HepG2 (cell line): ENCODE results near the gene EPHX1. TPM values are rescaled to one million over a fixed set of nuclear protein-coding genes. Genes with fewer than 3 reads are reported as not detected.

Experiments
- ATAC-seq: fragments of 200-7000 bp; cut with Tn5 transposase; 3 replicates; pipeline ENCODE4 v1.9.1; 2020; ENCODE audit warnings: mild to moderate bottlenecking, moderate library complexity
- BruUV-seq: library from RNA; stranded (reverse); fragments of 400-500 nt; replicated peaks from 2 replicates; lab custom pipeline; 2021; lab: Mats Ljungman, UMichigan
- CTCF ChIA-PET: fragments of 300-600 bp; formaldehyde crosslinking; extraction: SDS; loops from one replicate; lab custom pipeline; 2021; ENCODE audit warnings: low total read pairs, inconsistent platforms, low intra/inter-chr PET ratio; lab: Yijun Ruan, JAX
- POLR2A ChIA-PET: fragments of 350-600 bp; sonication (Branson Sonifier 250); formaldehyde crosslinking; loops from one replicate; lab custom pipeline; 2020; ENCODE audit warnings: antibody characterized with exemption, inconsistent platforms; lab: Yijun Ruan, JAX
- DNase-seq: peaks from one replicate; pipeline ENCODE4 v3.0.0-alpha.2; 2015; ENCODE audit warnings: low spot score
- FAIRE-seq: peaks from 3 replicates; lab custom pipeline; 2011; peaks lifted over from hg19 to GRCh38; lab: Jason Lieb, UNC
- H2AFZ ChIP-seq: one replicate; pipeline ENCODE4 v1.6.1; 2011; ENCODE audit warnings: low read length, inconsistent platforms
- H3K27ac ChIP-seq: fragments of 300-600 bp; 3 replicates; pipeline ENCODE4 v1.8.0; 2011; ENCODE audit warnings: mixed run types, mild to moderate bottlenecking, mixed read lengths, low read length, inconsistent platforms; ENCODE audit not compliant: insufficient read depth; ENCODE audit errors: extremely low read length
- H3K27me3 ChIP-seq, 2 experiments: fragments of 200-600 bp in 1 of 2; 2 replicates in 1 of 2; 3 replicates in 1 of 2; pipeline versions ENCODE4 v1.6.0 to v1.8.0; 2011; ENCODE audit warnings: low read length in 2 of 2, mild to moderate bottlenecking in 2 of 2, moderate library complexity in 2 of 2, inconsistent platforms in 1 of 2; ENCODE audit not compliant: insufficient read depth in 2 of 2, control insufficient read depth in 1 of 2
- H3K36me3 ChIP-seq, 2 experiments: fragments of 200-600 bp in 1 of 2; replicated peaks in 1 of 2; 2 replicates in 1 of 2; 3 replicates in 1 of 2; pipeline versions ENCODE4 v1.5.1 to v1.8.0; 2011; ENCODE audit warnings: low read length in 2 of 2, inconsistent platforms in 1 of 2; ENCODE audit not compliant: insufficient read depth in 2 of 2, control insufficient read depth in 1 of 2
- H3K4me1 ChIP-seq: 2 replicates; pipeline ENCODE4 v1.5.1; 2012; ENCODE audit warnings: low read length, inconsistent platforms; ENCODE audit not compliant: insufficient read depth
- H3K4me2 ChIP-seq: 2 replicates; pipeline ENCODE4 v1.6.0; 2011; ENCODE audit warnings: low read depth, low read length, inconsistent platforms
- H3K4me3 ChIP-seq, 3 experiments: fragments of 200-600 bp in 1 of 3; sonication (generic), shearing (Covaris generic) in 1 of 3; replicated peaks in 1 of 3; 2 replicates each; pipeline ENCODE4 v1.5.1; 2011 to 2016; ENCODE audit warnings: low read length in 3 of 3, inconsistent platforms in 2 of 3, low read depth in 2 of 3, mild to moderate bottlenecking in 2 of 3, control low read depth in 1 of 3, mixed read lengths in 1 of 3; ENCODE audit not compliant: insufficient read depth in 1 of 3
- H3K79me2 ChIP-seq: one replicate; pipeline ENCODE4 v1.6.1; 2011; ENCODE audit warnings: low read length, inconsistent platforms; ENCODE audit not compliant: insufficient read depth
- H3K9ac ChIP-seq: 2 replicates; pipeline ENCODE4 v1.6.0; 2011; ENCODE audit warnings: mild to moderate bottlenecking, low read depth, low read length, inconsistent platforms; ENCODE audit not compliant: insufficient read depth
- H3K9me3 ChIP-seq: 2 replicates; pipeline ENCODE4 v1.5.1; 2012; ENCODE audit warnings: mild to moderate bottlenecking, low read length
- H4K20me1 ChIP-seq: 2 replicates; pipeline ENCODE4 v1.6.0; 2011; ENCODE audit warnings: inconsistent platforms, mild to moderate bottlenecking, low read length, moderate library complexity; ENCODE audit not compliant: insufficient read depth
- ARNTL ChIP-seq: sonication (generic); formaldehyde crosslinking; IDR thresholded peaks from 2 replicates; pipeline ENCODE4 v1.4.0; 2020; ENCODE audit warnings: mild to moderate bottlenecking, missing genetic modification reagents
- ATM ChIP-seq: fragments of 450-650 bp; IDR thresholded peaks from 2 replicates; pipeline ENCODE4 v1.7.1; 2017; ENCODE audit warnings: mild to moderate bottlenecking, borderline replicate concordance
- ELF1 ChIP-seq: sonication (generic); formaldehyde crosslinking; IDR thresholded peaks from 2 replicates; pipeline ENCODE4 v1.4.0; 2020; ENCODE audit warnings: missing genetic modification reagents
- JUN ChIP-seq: sonication (generic); formaldehyde crosslinking; IDR thresholded peaks from 2 replicates; pipeline ENCODE4 v1.4.0; 2020; ENCODE audit warnings: mild to moderate bottlenecking, missing genetic modification reagents
- LCORL ChIP-seq, 2 experiments: fragments of 450-650 bp in 1 of 2; sonication (generic) in 1 of 2; formaldehyde crosslinking in 1 of 2; IDR thresholded peaks; 2 replicates each; pipeline versions ENCODE4 v1.5.0 to v1.6.1; 2017 to 2020; ENCODE audit warnings: antibody characterized with exemption in 1 of 2, missing genetic modification reagents in 1 of 2
- PAX8 ChIP-seq: sonication (generic); formaldehyde crosslinking; IDR thresholded peaks from 2 replicates; pipeline ENCODE4 v1.8.0; 2022; ENCODE audit warnings: mild to moderate bottlenecking, missing genetic modification reagents, borderline replicate concordance
- RCOR2 ChIP-seq: IDR thresholded peaks from 2 replicates; pipeline ENCODE4 v1.6.1; 2016; ENCODE audit warnings: missing biosample characterization, missing genetic modification reagents
- SALL1 ChIP-seq: sonication (generic); formaldehyde crosslinking; IDR thresholded peaks from 2 replicates; pipeline ENCODE4 v1.8.0; 2022; ENCODE audit warnings: mild to moderate bottlenecking, missing genetic modification reagents
- SNAPC2 ChIP-seq: sonication (generic); formaldehyde crosslinking; IDR thresholded peaks from 2 replicates; pipeline ENCODE4 v1.8.1; 2022; ENCODE audit warnings: mild to moderate bottlenecking, missing genetic modification reagents
- ZBTB3 ChIP-seq: sonication (generic); formaldehyde crosslinking; IDR thresholded peaks from 2 replicates; pipeline ENCODE4 v1.4.0; 2020; ENCODE audit warnings: low read depth, mild to moderate bottlenecking, moderate library complexity, missing genetic modification reagents, borderline replicate concordance
- ZNF33B ChIP-seq: sonication (generic); formaldehyde crosslinking; IDR thresholded peaks from 2 replicates; pipeline ENCODE4 v1.5.1; 2020; ENCODE audit warnings: mild to moderate bottlenecking, missing genetic modification reagents
- ZNF343 ChIP-seq: sonication (generic); formaldehyde crosslinking; IDR thresholded peaks from 2 replicates; pipeline ENCODE4 v1.4.0; 2020; ENCODE audit warnings: mild to moderate bottlenecking, missing genetic modification reagents
- ZNF484 ChIP-seq: sonication (generic); formaldehyde crosslinking; IDR thresholded peaks from 2 replicates; pipeline ENCODE4 v1.5.1; 2020; ENCODE audit warnings: mild to moderate bottlenecking, low read depth, missing genetic modification reagents, borderline replicate concordance
- ZNF615 ChIP-seq: sonication (generic); formaldehyde crosslinking; IDR thresholded peaks from 2 replicates; pipeline ENCODE4 v1.5.0; 2020; ENCODE audit warnings: mild to moderate bottlenecking, missing genetic modification reagents, borderline replicate concordance
- ZNF619 ChIP-seq: sonication (generic); formaldehyde crosslinking; IDR thresholded peaks from 2 replicates; pipeline ENCODE4 v1.4.0; 2020; ENCODE audit warnings: mild to moderate bottlenecking, missing genetic modification reagents
- ZNF678 ChIP-seq: sonication (generic); formaldehyde crosslinking; IDR thresholded peaks from 2 replicates; pipeline ENCODE4 v1.4.0; 2020; ENCODE audit warnings: mild to moderate bottlenecking, missing genetic modification reagents
- ZSCAN12 ChIP-seq: sonication (generic); formaldehyde crosslinking; IDR thresholded peaks from 2 replicates; pipeline ENCODE4 v1.9.0; 2021; ENCODE audit warnings: mild to moderate bottlenecking, missing genetic modification reagents
- WGBS: methylation state at CpG from one replicate; pipeline ENCODE4 v1.1.6; 2017; ENCODE audit warnings: low lambda C conversion rate; 5-methylcytosine and 5-hydroxymethylcytosine counted together
- in situ Hi-C: cut with HindIII; loops from 2 replicates; pipeline ENCODE4 v1.10.0; 2017; ENCODE audit warnings: low pct_unique_long_range_greater_than_20kb; ENCODE audit not compliant: extremely low pct_ligation_motif_present
- intact Hi-C: fragments of 100-400 bp; cut with micrococcal nuclease; formaldehyde crosslinking; loops from one replicate; pipeline ENCODE4 v1.10.0; 2022; ENCODE audit not compliant: unreplicated experiment
- polyA plus RNA-seq, 8 experiments: library from polyadenylated mRNA; depleted of rRNA in 3 of 8; stranded (reverse) in 7 of 8; unstranded in 1 of 8; fragments of >200 nt; fragmentation: Illumina TruSeq in 4 of 8; extraction: Trizol in 4 of 8; gene quantifications; 2 replicates each; pipeline versions ENCODE4 v1.2.1 to v1.2.3, GENCODE V29; 2011 to 2016; ENCODE audit warnings: low read depth in 4 of 8, missing spikeins in 1 of 8, mixed read lengths in 1 of 8; ENCODE audit not compliant: insufficient read depth in 1 of 8
- total RNA-seq, 5 experiments: library from RNA; depleted of rRNA; stranded (reverse); fragments of >200 nt; fragmentation: Illumina TruSeq; extraction: Trizol; gene quantifications; 2 replicates each; pipeline ENCODE4 v1.2.3, GENCODE V29; 2016; ENCODE audit warnings: low read depth in 1 of 5
- TF ChIP-seq, protein P1 (sequence below): IDR thresholded peaks from 2 replicates; pipeline ENCODE4 v1.6.1; 2016; ENCODE audit warnings: mild to moderate bottlenecking, missing biosample characterization, missing genetic modification reagents
- TF ChIP-seq, protein P2 (sequence below): sonication (generic); formaldehyde crosslinking; IDR thresholded peaks from 2 replicates; pipeline ENCODE4; 2020; ENCODE audit warnings: missing genetic modification reagents, mild to moderate bottlenecking, borderline replicate concordance
- TF ChIP-seq, protein P3 (sequence below): sonication (generic); formaldehyde crosslinking; IDR thresholded peaks from 2 replicates; pipeline ENCODE4 v1.5.0; 2020; ENCODE audit warnings: mild to moderate bottlenecking, missing genetic modification reagents

Gene EPHX1
- total and polyA plus RNA-seq, 2 of the 13 experiments (the other 11 are each of a cell fraction or from before 2014, with no cell fraction given) = 27.7 to 36.5 TPM

DNA sequence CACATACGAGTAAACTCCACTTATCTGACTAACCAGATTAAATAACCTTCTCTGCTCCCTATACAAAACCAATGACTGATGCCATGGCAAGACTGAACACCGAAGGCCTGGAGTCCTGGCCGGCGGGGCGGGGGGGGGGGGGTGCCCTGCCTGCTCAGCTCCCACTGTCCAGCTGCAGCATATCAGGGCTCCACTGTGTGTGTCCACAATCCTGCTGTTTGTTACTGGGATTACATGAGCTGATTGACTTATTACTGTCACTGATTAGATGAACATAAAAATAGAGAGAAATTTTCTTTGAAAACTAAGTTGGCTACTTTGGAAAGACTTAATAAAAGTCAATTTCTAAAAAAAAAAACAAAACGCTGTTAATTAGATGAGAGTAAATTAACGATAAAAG is 47.3 kb downstream of the EPHX1 start (continued):
- TF ChIP-seq ZNF484 (CRISPR knock-in tag) (no peak), ZSCAN12 (CRISPR knock-in tag) (no peak), SALL1 (CRISPR knock-in tag) (no peak), PAX8 (no peak), ZBTB3 (CRISPR knock-in tag) (no peak), ELF1 (no peak)
- TF ChIP-seq, protein P1, sequence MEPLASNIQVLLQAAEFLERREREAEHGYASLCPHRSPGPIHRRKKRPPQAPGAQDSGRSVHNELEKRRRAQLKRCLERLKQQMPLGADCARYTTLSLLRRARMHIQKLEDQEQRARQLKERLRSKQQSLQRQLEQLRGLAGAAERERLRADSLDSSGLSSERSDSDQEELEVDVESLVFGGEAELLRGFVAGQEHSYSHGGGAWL = no peak

DNA sequence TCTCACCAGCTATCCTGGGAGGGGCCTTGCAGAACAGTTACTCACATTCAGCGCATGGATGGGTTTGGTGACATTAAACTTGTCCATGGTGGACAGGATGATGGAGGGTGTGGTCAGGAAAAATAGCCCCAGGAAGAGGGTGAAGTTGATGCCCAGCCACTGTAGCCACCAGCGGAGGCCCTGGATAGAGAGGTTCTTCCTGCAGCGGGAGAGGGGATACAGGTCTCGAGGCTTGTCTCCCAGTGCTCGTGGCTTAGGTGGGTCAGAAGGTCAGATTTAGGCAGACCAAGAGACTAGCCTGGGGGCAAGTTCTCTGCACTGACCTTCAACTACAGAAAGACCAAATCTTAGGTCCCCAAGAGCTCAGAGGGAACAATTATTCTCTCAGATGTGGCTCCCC is 49.2 kb downstream of the EPHX1 start:
- H3K9ac ChIP-seq = no peak overlapping the region
- in situ Hi-C loops = no loop called here
- H3K4me1 ChIP-seq = peaks cover 3% of the 10 kb centered on the region
- H3K36me3 ChIP-seq = peaks cover 27 to 69% of the 10 kb centered on the region in 2 experiments; a peak in 4 of 5 replicates
- ChIA-PET CTCF (no interaction called here), POLR2A (interaction anchor here (1.0 kb wide), 1 partner anchor 65 kb away, joined by 3 read pairs; the partner anchor contains the start of gene PYCR2)
- no peak for FAIRE-seq
- no peaks in the 10 kb centered on the region for H4K20me1 ChIP-seq
- H3K4me3 ChIP-seq = no peak overlapping the region
- no peak overlapping the region for H3K27ac ChIP-seq
- no peak overlapping the region for H2AFZ ChIP-seq
- H3K79me2 ChIP-seq = no peaks in the 10 kb centered on the region
- ATAC-seq = no peak
- 100% methylated on average over 3 of the region's 5 CpGs for WGBS
- no peaks in the 10 kb centered on the region for H3K9me3 ChIP-seq
- BruUV-seq = no TSS peak
- H3K27me3 ChIP-seq = no peaks in the 10 kb centered on the region
- intact Hi-C loops = no loop called here
- no peak for DNase-seq
- no peak overlapping the region for H3K4me2 ChIP-seq
- no peak for TF ChIP-seq SNAPC2 (CRISPR knock-in tag)
- no peak for TF ChIP-seq JUN (CRISPR knock-in tag)
- no peak for TF ChIP-seq ATM
- TF ChIP-seq, protein P2, sequence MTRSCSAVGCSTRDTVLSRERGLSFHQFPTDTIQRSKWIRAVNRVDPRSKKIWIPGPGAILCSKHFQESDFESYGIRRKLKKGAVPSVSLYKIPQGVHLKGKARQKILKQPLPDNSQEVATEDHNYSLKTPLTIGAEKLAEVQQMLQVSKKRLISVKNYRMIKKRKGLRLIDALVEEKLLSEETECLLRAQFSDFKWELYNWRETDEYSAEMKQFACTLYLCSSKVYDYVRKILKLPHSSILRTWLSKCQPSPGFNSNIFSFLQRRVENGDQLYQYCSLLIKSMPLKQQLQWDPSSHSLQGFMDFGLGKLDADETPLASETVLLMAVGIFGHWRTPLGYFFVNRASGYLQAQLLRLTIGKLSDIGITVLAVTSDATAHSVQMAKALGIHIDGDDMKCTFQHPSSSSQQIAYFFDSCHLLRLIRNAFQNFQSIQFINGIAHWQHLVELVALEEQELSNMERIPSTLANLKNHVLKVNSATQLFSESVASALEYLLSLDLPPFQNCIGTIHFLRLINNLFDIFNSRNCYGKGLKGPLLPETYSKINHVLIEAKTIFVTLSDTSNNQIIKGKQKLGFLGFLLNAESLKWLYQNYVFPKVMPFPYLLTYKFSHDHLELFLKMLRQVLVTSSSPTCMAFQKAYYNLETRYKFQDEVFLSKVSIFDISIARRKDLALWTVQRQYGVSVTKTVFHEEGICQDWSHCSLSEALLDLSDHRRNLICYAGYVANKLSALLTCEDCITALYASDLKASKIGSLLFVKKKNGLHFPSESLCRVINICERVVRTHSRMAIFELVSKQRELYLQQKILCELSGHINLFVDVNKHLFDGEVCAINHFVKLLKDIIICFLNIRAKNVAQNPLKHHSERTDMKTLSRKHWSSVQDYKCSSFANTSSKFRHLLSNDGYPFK (CRISPR knock-in tag) = no peak
- TF ChIP-seq ARNTL (CRISPR knock-in tag) = no peak
- TF ChIP-seq ZNF678 = no peak
- TF ChIP-seq ZNF33B (CRISPR knock-in tag) = no peak
- no peak for TF ChIP-seq LCORL (IDR thresholded peaks at IDR 0.05)
- no peak for TF ChIP-seq LCORL (CRISPR knock-in tag; IDR thresholded peaks at IDR 0.05)
- TF ChIP-seq, protein P3, sequence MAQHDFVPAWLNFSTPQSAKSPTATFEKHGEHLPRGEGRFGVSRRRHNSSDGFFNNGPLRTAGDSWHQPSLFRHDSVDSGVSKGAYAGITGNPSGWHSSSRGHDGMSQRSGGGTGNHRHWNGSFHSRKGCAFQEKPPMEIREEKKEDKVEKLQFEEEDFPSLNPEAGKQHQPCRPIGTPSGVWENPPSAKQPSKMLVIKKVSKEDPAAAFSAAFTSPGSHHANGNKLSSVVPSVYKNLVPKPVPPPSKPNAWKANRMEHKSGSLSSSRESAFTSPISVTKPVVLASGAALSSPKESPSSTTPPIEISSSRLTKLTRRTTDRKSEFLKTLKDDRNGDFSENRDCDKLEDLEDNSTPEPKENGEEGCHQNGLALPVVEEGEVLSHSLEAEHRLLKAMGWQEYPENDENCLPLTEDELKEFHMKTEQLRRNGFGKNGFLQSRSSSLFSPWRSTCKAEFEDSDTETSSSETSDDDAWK (CRISPR knock-in tag) = no peak
- no peak for TF ChIP-seq ZNF615 (CRISPR knock-in tag)
- TF ChIP-seq RCOR2 (CRISPR knock-in tag) = no peak
- TF ChIP-seq ZNF619 (CRISPR knock-in tag) = no peak
- TF ChIP-seq ZNF343 (CRISPR knock-in tag) = no peak
